ENCODE results near the gene PLXDC2. TPM values are rescaled to one million over a fixed set of nuclear protein-coding genes. Genes with fewer than 3 reads are reported as not detected.

PLXDC2 gene
- total RNA-seq, 1 donor = 3.2 TPM

DNA sequence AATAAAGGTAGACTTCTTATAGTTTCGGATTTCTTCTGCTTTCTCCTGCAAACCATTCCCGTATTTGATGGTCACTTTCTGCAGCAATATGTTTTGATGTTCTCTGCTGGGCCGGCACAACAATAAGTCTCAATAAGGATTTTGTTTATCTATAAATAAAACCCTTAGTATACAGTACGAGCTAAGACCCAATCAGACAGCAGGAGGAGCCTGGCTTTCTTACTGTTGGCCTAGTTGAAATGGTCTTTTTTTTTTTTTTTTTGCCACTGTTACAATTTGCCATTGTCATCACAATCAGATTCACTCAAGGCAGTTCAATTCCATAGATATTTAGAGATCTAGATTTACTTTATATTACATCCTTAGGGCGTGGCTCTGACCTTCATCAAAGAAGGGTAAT, 76.4 kb downstream of the PLXDC2 start:
- H3K4me3 ChIP-seq (ENCODE audit: low read depth, low read length) = no peak overlapping the region
- DNase-seq (ENCODE audit: low read depth) = no peak
- TF ChIP-seq, protein P1, sequence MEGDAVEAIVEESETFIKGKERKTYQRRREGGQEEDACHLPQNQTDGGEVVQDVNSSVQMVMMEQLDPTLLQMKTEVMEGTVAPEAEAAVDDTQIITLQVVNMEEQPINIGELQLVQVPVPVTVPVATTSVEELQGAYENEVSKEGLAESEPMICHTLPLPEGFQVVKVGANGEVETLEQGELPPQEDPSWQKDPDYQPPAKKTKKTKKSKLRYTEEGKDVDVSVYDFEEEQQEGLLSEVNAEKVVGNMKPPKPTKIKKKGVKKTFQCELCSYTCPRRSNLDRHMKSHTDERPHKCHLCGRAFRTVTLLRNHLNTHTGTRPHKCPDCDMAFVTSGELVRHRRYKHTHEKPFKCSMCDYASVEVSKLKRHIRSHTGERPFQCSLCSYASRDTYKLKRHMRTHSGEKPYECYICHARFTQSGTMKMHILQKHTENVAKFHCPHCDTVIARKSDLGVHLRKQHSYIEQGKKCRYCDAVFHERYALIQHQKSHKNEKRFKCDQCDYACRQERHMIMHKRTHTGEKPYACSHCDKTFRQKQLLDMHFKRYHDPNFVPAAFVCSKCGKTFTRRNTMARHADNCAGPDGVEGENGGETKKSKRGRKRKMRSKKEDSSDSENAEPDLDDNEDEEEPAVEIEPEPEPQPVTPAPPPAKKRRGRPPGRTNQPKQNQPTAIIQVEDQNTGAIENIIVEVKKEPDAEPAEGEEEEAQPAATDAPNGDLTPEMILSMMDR (IDR thresholded peaks at IDR 0.05; ENCODE audit: insufficient read depth, low read length) = no peak

DNA sequence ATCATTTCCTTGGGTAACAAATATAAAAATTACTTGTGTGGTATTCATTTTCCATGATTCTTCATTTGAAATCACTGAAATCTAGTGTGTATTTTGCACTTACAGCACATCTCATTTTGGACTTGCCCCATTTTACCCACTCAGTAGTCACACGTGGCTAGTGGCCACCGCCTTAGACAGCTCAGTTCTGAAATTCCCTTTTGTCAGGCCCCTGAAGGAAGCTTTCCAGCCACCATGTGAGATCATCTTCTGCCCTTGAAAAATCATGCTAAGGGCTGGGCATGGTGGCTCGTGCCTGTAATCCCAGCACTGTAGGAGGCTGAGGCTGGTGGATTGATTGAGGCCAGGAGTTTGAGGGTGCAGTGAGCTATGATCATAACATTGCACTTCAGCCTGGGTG, 79.3 kb downstream of the PLXDC2 start:
- H3K4me3 ChIP-seq (ENCODE audit: low read depth, low read length) = no peak overlapping the region
- TF ChIP-seq, protein P1 (IDR thresholded peaks at IDR 0.05; ENCODE audit: insufficient read depth, low read length) = no peak
- DNase-seq (ENCODE audit: low read depth) = no peak

DNA sequence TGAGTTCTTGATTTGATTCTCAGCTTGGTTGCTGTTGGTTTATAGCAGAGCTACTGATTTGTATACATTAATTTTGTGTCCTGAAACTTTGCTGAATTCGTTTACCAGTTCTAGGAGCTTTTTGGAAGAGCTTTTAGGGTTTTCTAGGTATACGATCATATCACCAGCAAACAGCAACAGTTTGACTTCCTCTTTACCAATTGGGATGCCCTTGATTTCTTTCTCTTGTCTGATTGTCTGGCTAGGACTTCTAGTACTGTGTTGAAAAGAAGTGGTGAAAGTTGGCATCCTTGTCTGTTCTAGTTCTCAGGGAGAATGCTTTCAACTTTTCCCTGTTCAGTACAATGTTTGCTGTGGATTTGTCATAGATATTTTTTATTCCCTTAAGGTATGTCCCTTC, 86.2 kb downstream of the PLXDC2 start:
- DNase-seq (ENCODE audit: low read depth) = no peak
- H3K4me3 ChIP-seq (ENCODE audit: low read depth, low read length) = no peak overlapping the region
- TF ChIP-seq, protein P1 (IDR thresholded peaks at IDR 0.05; ENCODE audit: insufficient read depth, low read length) = no peak

DNA sequence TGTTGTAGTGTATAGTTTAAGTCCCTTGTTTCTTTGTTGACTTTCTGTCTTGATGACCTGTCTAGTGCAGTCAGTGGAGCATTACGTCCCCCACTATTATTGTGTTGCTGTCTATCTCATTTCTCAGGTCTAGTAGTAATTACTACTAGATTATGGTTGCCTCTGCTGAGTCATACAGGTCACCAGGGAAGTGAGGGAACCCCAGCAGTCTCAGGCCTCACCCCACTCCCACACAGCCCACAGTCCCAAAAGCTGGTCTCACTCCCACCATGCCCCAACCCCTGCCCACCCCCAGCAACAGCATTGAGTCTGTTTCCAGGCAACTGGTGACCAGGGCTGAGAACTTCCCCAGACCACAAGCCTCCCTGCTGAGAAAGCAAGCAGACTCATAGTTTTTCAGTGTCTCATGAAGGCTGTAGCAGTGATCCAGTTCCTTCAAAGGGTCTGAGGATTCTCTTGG, 88.0 kb downstream of the PLXDC2 start:
- DNase-seq (ENCODE audit: low read depth) = no peak
- TF ChIP-seq, protein P1 (IDR thresholded peaks at IDR 0.05; ENCODE audit: insufficient read depth, low read length) = no peak
- no peak overlapping the region for H3K4me3 ChIP-seq (ENCODE audit: low read depth, low read length)

DNA sequence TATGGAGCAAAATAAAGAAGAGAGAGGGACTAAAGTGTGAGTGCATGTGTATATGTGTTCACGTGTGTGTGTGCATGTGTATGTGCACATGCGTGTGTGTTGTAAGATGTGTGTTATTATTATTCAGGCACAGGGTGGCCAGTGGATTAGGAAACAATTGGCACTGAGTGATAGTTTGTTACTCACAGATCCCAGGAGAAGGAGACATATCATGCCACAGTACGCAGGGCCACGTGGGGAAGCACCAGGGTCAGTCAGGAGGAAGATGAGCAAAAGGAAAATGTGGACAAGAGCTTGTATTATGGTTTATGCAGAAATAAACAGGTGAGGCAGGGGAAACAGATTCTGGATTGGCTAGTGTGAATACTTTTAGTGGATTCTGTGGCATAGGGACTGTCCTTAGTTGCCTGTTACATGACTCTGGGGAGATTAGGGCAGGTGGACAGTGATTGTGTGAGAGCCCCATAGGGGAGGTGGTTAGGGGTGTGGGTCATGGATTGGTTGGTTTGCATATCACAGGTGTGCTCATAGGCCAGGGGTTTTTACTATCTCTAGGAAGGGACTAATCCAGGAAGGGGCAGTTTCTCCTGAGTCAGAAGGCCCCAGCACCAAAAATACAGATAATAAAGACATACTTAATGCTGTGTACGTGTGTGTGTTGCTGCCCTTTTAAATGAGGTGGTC, 90.0 kb downstream of the PLXDC2 start:
- H3K4me3 ChIP-seq (ENCODE audit: low read depth, low read length) = no peak overlapping the region
- TF ChIP-seq, protein P1 (IDR thresholded peaks at IDR 0.05; ENCODE audit: insufficient read depth, low read length) = no peak
- no peak for DNase-seq (ENCODE audit: low read depth)

DNA sequence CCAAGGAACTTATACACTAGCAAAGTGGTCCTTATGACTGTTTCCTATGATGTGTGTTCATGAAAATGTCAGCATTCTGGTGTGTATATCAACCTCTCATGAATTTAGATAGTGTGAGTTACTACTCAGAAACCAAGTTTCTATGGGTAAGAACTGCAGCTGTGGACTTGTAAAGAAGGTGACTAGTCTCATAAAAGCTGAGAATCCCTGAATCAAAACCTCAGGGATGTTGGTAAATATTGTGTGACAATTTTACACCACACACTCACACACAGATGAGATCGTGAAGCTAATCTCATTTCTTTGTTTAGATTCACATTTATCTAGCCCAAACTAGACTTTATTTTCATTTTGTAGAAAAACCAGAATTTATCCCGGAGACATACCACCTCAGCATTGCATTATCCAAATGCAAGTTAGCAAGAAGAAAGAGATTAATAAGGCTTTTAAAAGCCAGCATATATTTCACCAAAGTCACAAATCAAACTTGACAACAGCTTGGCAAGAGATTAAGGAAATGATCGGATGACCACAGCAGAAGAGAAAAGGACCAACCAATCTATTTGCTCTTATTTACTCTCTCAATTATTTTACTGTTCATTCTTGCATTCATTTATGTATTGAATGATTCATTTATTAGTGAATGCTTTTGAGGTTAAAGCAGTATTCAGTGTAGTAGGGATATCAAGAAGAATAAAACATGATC, 92.9 kb downstream of the PLXDC2 start:
- H3K4me3 ChIP-seq (ENCODE audit: low read depth, low read length) = no peak overlapping the region
- TF ChIP-seq, protein P1 (IDR thresholded peaks at IDR 0.05; ENCODE audit: insufficient read depth, low read length) = no peak
- no peak for DNase-seq (ENCODE audit: low read depth)

Measured in fibroblast of the aortic adventitia (primary cell).